CD14-positive monocyte (primary cell): Measurements from ENCODE around the gene RSPO4. TPM values are rescaled to one million over a fixed set of nuclear protein-coding genes. Genes with fewer than 3 reads are reported as not detected.

Experiments used
- DNase-seq, 3 donors: peaks; one replicate each; pipeline ENCODE4 v3.0.0-alpha.2; 2011 to 2022
- H2AFZ ChIP-seq: 2 replicates; pipeline ENCODE4 v1.6.0; 2012; ENCODE audit warnings: mild to moderate bottlenecking, low read depth, low read length, inconsistent platforms; ENCODE audit not compliant: insufficient read depth, poor library complexity, severe bottlenecking
- H3K27ac ChIP-seq, 2 donors: 1 replicate in 1 of 2; 2 replicates in 1 of 2; pipeline ENCODE4 v1.5.1; 2012 to 2013; ENCODE audit warnings: low read length in 2 of 2, control low read depth in 1 of 2, inconsistent platforms in 1 of 2, low read depth in 1 of 2, mild to moderate bottlenecking in 1 of 2
- H3K27me3 ChIP-seq, 2 donors: one replicate each; pipeline versions ENCODE4 v1.6.0 to v1.6.1; 2011 to 2013; ENCODE audit warnings: low read length in 2 of 2; ENCODE audit not compliant: control insufficient read depth in 2 of 2, insufficient read depth in 2 of 2
- H3K36me3 ChIP-seq, 2 donors: replicated peaks in 1 of 2; 1 replicate in 1 of 2; 2 replicates in 1 of 2; pipeline versions ENCODE4 v1.5.1 to v1.6.1; 2012 to 2013; ENCODE audit warnings: low read length in 2 of 2, control low read depth in 1 of 2, inconsistent platforms in 1 of 2, mild to moderate bottlenecking in 1 of 2; ENCODE audit not compliant: insufficient read depth in 2 of 2, control insufficient read depth in 1 of 2
- H3K4me1 ChIP-seq, 2 donors: 1 replicate in 1 of 2; 2 replicates in 1 of 2; pipeline versions ENCODE4 v1.5.1 to v1.6.1; 2012 to 2013; ENCODE audit warnings: low read length in 2 of 2, control low read depth in 1 of 2, inconsistent platforms in 1 of 2, mild to moderate bottlenecking in 1 of 2, moderate library complexity in 1 of 2; ENCODE audit not compliant: insufficient read depth in 2 of 2, control insufficient read depth in 1 of 2
- H3K4me2 ChIP-seq: replicated peaks from 2 replicates; pipeline ENCODE3; 2012; ENCODE audit warnings: low read length, moderate library complexity, mild to moderate bottlenecking; ENCODE audit not compliant: poor library complexity, severe bottlenecking; ENCODE audit errors: extremely low read depth
- H3K4me3 ChIP-seq, 3 experiments: fragments of 200-600 bp in 1 of 3; sonication (generic) in 1 of 3; replicated peaks in 1 of 3; 1 replicate in 2 of 3; 2 replicates in 1 of 3; pipeline ENCODE4 v1.5.1; 2011 to 2013; ENCODE audit warnings: low read length in 3 of 3, mild to moderate bottlenecking in 3 of 3, control low read depth in 2 of 3, low read depth in 2 of 3, inconsistent platforms in 1 of 3, moderate library complexity in 1 of 3
- H3K79me2 ChIP-seq: 2 replicates; pipeline ENCODE4 v1.6.0; 2012; ENCODE audit warnings: mild to moderate bottlenecking, control low read depth, inconsistent platforms, low read length, moderate library complexity; ENCODE audit not compliant: insufficient read depth
- H3K9ac ChIP-seq: 2 replicates; pipeline ENCODE4 v1.6.0; 2017; ENCODE audit warnings: low read length, mild to moderate bottlenecking; ENCODE audit not compliant: insufficient read depth, poor library complexity, severe bottlenecking
- H3K9me3 ChIP-seq, 2 donors: replicated peaks in 1 of 2; 1 replicate in 1 of 2; 2 replicates in 1 of 2; pipeline versions ENCODE4 v1.5.1 to v1.6.1; 2012 to 2013; ENCODE audit warnings: low read length in 2 of 2, control low read depth in 1 of 2; ENCODE audit not compliant: control insufficient read depth in 1 of 2, insufficient read depth in 1 of 2
- H4K20me1 ChIP-seq: 2 replicates; pipeline ENCODE4 v1.6.0; 2012; ENCODE audit warnings: mild to moderate bottlenecking, low read length, control low read depth, moderate library complexity; ENCODE audit not compliant: insufficient read depth
- H3K27ac Mint-ChIP-seq, 7 donors: one replicate each; pipeline ENCODE4 v1.8.0; 2020; ENCODE audit warnings: mild to moderate bottlenecking in 7 of 7, mixed read lengths in 7 of 7, moderate library complexity in 6 of 7, inconsistent platforms in 2 of 7
- H3K27me3 Mint-ChIP-seq, 3 donors: one replicate each; pipeline ENCODE4 v1.8.0; 2021 to 2022; ENCODE audit warnings: low read depth in 3 of 3, mild to moderate bottlenecking in 3 of 3, mixed read lengths in 3 of 3, moderate library complexity in 3 of 3, inconsistent platforms in 1 of 3
- H3K36me3 Mint-ChIP-seq, 2 donors: one replicate each; pipeline ENCODE4 v1.8.0; 2020; ENCODE audit warnings: mixed read lengths in 2 of 2, inconsistent platforms in 1 of 2, mild to moderate bottlenecking in 1 of 2
- H3K4me1 Mint-ChIP-seq: one replicate; pipeline ENCODE4 v1.8.0; 2020; ENCODE audit warnings: mild to moderate bottlenecking, mixed read lengths
- H3K4me3 Mint-ChIP-seq, 2 donors: one replicate each; pipeline ENCODE4 v1.8.0; 2020; ENCODE audit warnings: mild to moderate bottlenecking in 2 of 2, mixed read lengths in 2 of 2, moderate library complexity in 1 of 2
- H3K9me3 Mint-ChIP-seq, 7 donors: one replicate each; pipeline ENCODE4 v1.8.0; 2020 to 2022; ENCODE audit warnings: mixed read lengths in 7 of 7, mild to moderate bottlenecking in 6 of 7, moderate library complexity in 6 of 7, inconsistent platforms in 2 of 7
- CTCF ChIP-seq: fragments of 200-600 bp; IDR thresholded peaks from one replicate; pipeline ENCODE4 v1.8.0; 2022; ENCODE audit warnings: antibody characterized with exemption, mild to moderate bottlenecking
- WGBS: methylation state at CpG from one replicate; pipeline ENCODE4 v1.1.5; 2013; ENCODE audit warnings: missing lambda C conversion rate; ENCODE audit not compliant: insufficient coverage; 5-methylcytosine and 5-hydroxymethylcytosine counted together
- intact Hi-C, 2 donors: fragments of 100-400 bp; cut with micrococcal nuclease; formaldehyde crosslinking; loops; one replicate each; pipeline versions ENCODE4 v1.15.0 to v1.15.1; 2023
- polyA plus RNA-seq, 3 donors: library from polyadenylated mRNA; depleted of rRNA in 1 of 3; unstranded in 2 of 3; stranded (reverse) in 1 of 3; fragments of 300-500 nt in 2 of 3; fragments of >200 nt in 1 of 3; fragmentation: Illumina TruSeq in 2 of 3; gene quantifications; 1 replicate in 2 of 3; 2 replicates in 1 of 3; pipeline ENCODE4 v1.2.3, GENCODE V29; 2012 to 2021

The RSPO4 gene
- polyA plus RNA-seq, 3 donors: not detected

- peaks cover 0 to 3% (median 0%) of the 10 kb centered on the region in 7 donors for H3K9me3 Mint-ChIP-seq
- Histone ChIP-seq H3K4me1 (peaks cover 26 to 29% of the 10 kb centered on the region in 2 donors), H3K27ac (no peak overlapping the region), H3K79me2 (no peaks in the 10 kb centered on the region), H2AFZ (no peak overlapping the region), H4K20me1 (no peaks in the 10 kb centered on the region), H3K27me3 (no peaks in the 10 kb centered on the region), H3K9ac (no peak overlapping the region), H3K4me2 (no peak overlapping the region), H3K9me3 (no peaks in the 10 kb centered on the region), H3K4me3 (no peak overlapping the region), H3K36me3 (no peaks in the 10 kb centered on the region)
- no peak for DNase-seq
- intact Hi-C loops: no loop called here
- peaks cover 42% of the 10 kb centered on the region for H3K4me1 Mint-ChIP-seq
- peak overlapping the region in 1 of 7 donors; percentile 47 for H3K27ac Mint-ChIP-seq
- WGBS: 97% methylated on average over 5 of the region's 5 CpGs
- no peak for TF ChIP-seq CTCF
- no peak overlapping the region for H3K4me3 Mint-ChIP-seq
- H3K27me3 Mint-ChIP-seq: peaks cover 3 to 23% (median 19%) of the 10 kb centered on the region in 3 donors
- no peaks in the 10 kb centered on the region for H3K36me3 Mint-ChIP-seq
Observed at GRCh38 chr20:913306-913849, 88.7 kb downstream of the RSPO4 start.

DNA sequence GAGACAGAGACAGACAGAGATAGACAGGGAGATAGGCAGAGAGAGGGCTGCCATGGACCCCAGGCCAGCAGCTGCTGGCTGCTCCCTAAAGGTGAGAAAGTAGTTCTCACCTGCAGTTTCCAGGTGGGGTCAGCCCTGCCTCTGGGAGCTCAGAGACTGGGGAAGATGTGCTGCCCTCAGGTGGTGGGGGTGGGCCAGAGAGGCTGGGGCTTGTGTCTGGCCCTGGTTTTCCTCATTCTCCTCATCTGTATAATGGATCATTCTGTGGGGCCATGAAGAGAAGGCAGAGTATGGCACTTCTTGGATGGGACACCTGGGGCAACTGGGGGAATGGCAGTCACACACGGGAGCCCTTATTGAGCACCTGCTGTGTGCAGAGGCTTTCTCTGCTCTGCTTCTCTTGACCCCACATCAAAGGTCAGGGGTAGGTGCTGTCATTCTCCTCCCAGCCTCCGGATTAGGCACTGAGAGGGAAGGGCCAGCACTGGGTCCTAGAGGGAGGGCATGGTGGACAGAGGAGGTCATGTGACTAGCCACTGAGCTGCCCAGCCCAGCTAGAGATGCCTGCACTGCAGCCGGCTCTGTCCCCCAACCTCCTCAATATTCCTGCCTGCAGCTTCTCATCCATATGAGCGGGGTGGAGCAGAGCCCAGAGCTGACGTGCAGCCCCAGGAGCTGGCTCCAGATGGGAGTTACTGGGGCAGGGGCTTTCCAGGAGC, 90.1 kb downstream of the RSPO4 start:
- Histone ChIP-seq H3K9ac (no peak overlapping the region), H3K27ac (no peak overlapping the region), H3K79me2 (no peaks in the 10 kb centered on the region), H2AFZ (no peak overlapping the region), H3K4me2 (no peak overlapping the region), H4K20me1 (no peaks in the 10 kb centered on the region), H3K36me3 (no peaks in the 10 kb centered on the region), H3K27me3 (no peaks in the 10 kb centered on the region), H3K4me3 (no peak overlapping the region), H3K4me1 (peaks cover 30 to 34% of the 10 kb centered on the region in 2 donors), H3K9me3 (no peaks in the 10 kb centered on the region)
- peaks cover 0 to 3% (median 0%) of the 10 kb centered on the region in 7 donors for H3K9me3 Mint-ChIP-seq
- H3K4me1 Mint-ChIP-seq: peaks cover 50% of the 10 kb centered on the region
- H3K36me3 Mint-ChIP-seq: no peaks in the 10 kb centered on the region
- DNase-seq: no peak
- H3K27me3 Mint-ChIP-seq: peaks cover 3 to 23% (median 19%) of the 10 kb centered on the region in 3 donors
- H3K27ac Mint-ChIP-seq: peak overlapping the region in 1 of 7 donors; percentile 83
- intact Hi-C loops: no loop called here
- 90% methylated on average over 3 of the region's 5 CpGs for WGBS
- no peak overlapping the region for H3K4me3 Mint-ChIP-seq
- TF ChIP-seq CTCF: no peak
